Measurements from ENCODE around the gene BBS5.

DNA sequence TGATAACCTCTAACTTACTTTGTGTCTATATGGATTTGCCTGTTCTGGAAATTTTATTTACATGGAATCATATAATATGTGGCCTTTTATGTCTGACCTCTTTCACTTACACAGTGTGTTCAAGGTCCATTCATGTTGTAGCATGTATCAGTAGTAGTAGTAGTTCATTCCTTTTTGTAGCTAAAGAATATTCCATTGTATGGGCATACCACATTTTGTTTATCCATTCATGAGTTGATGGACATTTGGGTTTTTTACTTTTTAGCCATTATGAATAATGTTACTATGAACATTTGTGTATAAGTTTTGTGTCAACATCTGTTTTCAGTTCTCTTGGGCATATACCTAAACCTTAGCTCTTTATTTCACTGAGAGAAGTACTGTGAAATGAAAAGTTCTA, 11.5 kb downstream of the BBS5 start:
- TF ChIP-seq CTCF (IDR thresholded peaks at IDR 0.05): no peak
- no peak for TF ChIP-seq EP300 (IDR thresholded peaks at IDR 0.05)
- no peak for TF ChIP-seq POLR2AphosphoS5 (IDR thresholded peaks at IDR 0.05)
- TF ChIP-seq POLR2A (IDR thresholded peaks at IDR 0.05): no peak
